ENCODE measurements around the gene UBE2E2.

Gene UBE2E2

DNA sequence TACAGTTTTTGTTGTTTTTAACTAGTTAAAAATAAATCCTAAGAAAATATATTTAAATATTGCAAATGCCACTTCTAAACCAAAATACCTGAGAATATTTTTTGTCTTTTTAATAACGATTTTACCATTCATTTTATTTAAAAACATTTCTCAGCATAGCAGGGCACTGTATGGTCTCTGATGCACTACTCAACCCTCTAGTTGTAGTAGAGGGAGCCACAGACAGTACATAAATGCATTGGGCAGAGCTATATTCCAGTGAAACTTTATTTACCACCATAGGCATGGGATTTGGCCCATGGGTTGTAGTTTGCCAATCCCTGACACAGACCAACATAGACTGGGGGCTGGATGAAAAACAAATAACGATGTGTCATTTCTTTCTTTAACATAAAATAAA is 388.2 kb downstream of the UBE2E2 start:
- Histone ChIP-seq H3K36me3 (ENCODE audit: control insufficient read depth, insufficient read depth, low read length) (no peaks in the 10 kb centered on the region), H3K27me3 (replicated peaks; ENCODE audit: control insufficient read depth, insufficient read depth, low read length) (no peaks in the 10 kb centered on the region), H3K4me3 (replicated peaks; ENCODE audit: low read depth, low read length) (no peak overlapping the region)
- DNase-seq (ENCODE audit: extremely low read depth, insufficient read length): no peak
- TF ChIP-seq, protein P1, sequence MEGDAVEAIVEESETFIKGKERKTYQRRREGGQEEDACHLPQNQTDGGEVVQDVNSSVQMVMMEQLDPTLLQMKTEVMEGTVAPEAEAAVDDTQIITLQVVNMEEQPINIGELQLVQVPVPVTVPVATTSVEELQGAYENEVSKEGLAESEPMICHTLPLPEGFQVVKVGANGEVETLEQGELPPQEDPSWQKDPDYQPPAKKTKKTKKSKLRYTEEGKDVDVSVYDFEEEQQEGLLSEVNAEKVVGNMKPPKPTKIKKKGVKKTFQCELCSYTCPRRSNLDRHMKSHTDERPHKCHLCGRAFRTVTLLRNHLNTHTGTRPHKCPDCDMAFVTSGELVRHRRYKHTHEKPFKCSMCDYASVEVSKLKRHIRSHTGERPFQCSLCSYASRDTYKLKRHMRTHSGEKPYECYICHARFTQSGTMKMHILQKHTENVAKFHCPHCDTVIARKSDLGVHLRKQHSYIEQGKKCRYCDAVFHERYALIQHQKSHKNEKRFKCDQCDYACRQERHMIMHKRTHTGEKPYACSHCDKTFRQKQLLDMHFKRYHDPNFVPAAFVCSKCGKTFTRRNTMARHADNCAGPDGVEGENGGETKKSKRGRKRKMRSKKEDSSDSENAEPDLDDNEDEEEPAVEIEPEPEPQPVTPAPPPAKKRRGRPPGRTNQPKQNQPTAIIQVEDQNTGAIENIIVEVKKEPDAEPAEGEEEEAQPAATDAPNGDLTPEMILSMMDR (IDR thresholded peaks at IDR 0.05; ENCODE audit: insufficient read depth, low read length, poor library complexity, severe bottlenecking): no peak

DNA sequence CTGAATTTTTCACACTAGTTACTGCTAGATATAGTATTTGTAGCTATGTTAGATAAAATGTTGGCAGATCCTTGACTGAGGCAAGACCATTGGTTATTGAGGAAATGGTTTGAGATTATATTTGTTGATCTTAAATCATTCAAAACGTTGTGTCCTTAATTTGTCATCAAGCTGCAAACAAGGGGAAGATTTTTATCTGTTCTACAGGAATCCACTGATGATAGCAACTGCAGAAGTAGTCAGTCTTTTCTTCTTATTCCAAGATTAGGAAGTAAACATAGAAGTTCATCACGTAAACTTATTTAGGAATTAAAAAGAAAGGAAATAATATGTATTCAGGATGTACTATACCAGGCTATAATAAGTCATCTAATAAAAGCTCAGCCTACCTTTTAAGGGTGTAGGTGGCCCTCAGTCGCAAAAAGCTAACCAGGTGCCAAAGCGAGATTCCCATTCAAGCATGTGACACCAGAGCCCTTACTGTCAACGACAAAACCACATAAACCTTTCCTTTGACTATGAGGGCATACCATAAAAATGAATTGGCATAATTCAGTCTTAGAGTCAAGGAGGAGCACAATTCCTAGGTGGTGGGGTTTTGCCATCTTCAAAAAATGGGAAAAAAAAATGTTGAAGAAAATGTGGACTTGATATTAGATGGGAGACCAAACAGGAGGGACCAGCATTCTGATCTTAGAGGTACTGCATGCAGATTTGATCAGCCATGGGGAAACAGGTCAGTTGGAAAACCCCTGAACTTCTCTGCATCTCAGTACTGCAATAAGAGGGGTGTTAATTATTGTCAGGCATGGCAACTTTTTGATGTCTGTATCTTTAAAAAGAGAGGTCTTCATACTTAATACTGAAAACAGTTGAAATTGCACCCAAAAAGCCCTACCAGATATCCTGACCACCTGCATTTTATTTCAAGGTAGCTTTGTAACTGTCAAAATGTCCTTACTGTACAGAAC is 390.1 kb downstream of the UBE2E2 start:
- TF ChIP-seq, protein P1 (IDR thresholded peaks at IDR 0.05; ENCODE audit: insufficient read depth, low read length, poor library complexity, severe bottlenecking): no peak
- Histone ChIP-seq H3K27me3 (replicated peaks; ENCODE audit: control insufficient read depth, insufficient read depth, low read length) (no peaks in the 10 kb centered on the region), H3K4me3 (replicated peaks; ENCODE audit: low read depth, low read length) (no peak overlapping the region)

DNA sequence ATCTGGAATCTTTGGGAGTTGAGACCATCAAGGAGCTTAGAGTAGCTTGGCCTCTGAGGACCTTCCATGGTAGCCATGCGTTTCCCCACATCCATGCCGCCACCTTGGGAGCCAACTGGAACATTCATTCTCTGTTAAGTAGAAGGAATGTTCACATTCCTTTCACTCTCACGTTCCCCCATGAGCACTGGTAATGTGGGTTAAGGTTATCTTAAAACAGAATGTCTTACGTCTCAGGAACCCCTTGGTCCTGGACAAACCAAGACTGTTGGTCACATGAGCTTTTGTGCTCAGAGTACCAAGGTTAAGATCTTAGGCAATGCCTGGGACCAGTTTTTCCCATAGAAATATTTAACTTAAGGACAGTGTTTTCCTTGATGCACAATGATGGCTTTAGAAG is 390.9 kb downstream of the UBE2E2 start:
- Histone ChIP-seq H3K36me3 (ENCODE audit: control insufficient read depth, insufficient read depth, low read length) (no peaks in the 10 kb centered on the region; the same call in 1 of the 2 replicates), H3K4me3 (replicated peaks; ENCODE audit: low read depth, low read length) (no peak overlapping the region), H3K27me3 (replicated peaks; ENCODE audit: control insufficient read depth, insufficient read depth, low read length) (no peaks in the 10 kb centered on the region)
- TF ChIP-seq, protein P1 (IDR thresholded peaks at IDR 0.05; ENCODE audit: insufficient read depth, low read length, poor library complexity, severe bottlenecking): no peak
- DNase-seq (ENCODE audit: extremely low read depth, insufficient read length): no peak

More for the DNA sequence above, 390.1 kb downstream of the UBE2E2 start:
- H3K36me3 ChIP-seq (ENCODE audit: control insufficient read depth, insufficient read depth, low read length): no peaks in the 10 kb centered on the region; the same call in 1 of the 2 replicates
- no peak for DNase-seq (ENCODE audit: extremely low read depth, insufficient read length)

DNA sequence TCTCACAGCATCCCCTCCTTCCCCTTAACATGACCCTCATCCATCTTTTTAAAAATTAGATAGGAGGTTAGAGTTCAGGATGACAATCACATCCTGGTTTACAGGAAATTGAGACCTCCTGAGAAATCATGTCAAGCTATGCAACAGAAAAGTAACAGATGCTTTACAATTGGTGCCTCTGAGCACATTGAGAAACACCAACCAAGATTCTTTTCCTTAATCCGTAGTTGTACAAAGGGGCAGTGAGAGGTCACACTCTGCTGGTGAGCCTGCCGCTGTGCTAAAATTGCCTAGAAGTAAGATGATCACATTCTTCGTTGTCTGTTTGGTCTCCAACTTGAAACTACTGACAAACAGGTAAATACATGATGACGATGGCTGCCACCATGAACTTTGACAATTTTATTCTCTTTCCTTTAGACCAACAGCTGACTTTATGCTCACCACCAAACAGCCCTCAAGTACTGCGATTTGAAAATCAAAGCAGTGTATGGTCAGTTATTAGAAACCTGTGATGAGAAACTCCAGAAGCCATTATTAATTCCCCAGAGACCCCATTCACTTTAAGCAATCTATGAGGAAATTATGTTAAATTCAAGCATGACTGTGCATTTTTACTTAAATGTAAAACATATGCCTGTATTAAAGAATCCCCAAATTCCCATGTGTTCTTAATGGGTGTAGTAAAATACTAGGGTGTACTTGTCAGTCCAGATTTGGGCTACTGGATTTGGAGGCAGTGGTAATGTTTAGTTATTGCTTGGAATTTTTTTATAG is 392.0 kb downstream of the UBE2E2 start:
- DNase-seq (ENCODE audit: extremely low read depth, insufficient read length): no peak
- no peaks in the 10 kb centered on the region; the same call in 1 of the 2 replicates for H3K36me3 ChIP-seq (ENCODE audit: control insufficient read depth, insufficient read depth, low read length)
- no peak overlapping the region for H3K4me3 ChIP-seq (replicated peaks; ENCODE audit: low read depth, low read length)
- H3K27me3 ChIP-seq (replicated peaks; ENCODE audit: control insufficient read depth, insufficient read depth, low read length): no peaks in the 10 kb centered on the region
- TF ChIP-seq, protein P1 (IDR thresholded peaks at IDR 0.05; ENCODE audit: insufficient read depth, low read length, poor library complexity, severe bottlenecking): no peak

DNA sequence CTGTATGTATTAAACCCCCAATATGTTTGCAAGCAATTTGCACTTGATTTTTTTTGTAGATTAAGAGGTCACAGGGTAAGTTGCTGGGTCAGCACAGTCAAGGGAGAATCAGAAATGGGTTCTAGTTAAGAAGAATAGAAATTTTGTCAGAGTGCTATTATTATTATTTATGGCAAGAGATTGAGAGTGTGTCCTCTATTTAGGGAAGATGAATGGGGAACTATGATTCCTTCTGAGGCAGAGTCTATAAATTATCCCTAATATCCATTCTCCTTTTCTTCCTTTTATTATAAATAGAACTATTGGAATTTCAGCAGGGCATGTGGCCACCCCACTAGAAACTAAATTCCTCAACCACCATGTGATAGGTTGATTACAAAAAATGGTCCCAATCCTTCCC is 392.7 kb downstream of the UBE2E2 start:
- Histone ChIP-seq H3K4me3 (replicated peaks; ENCODE audit: low read depth, low read length) (no peak overlapping the region), H3K27me3 (replicated peaks; ENCODE audit: control insufficient read depth, insufficient read depth, low read length) (no peaks in the 10 kb centered on the region), H3K36me3 (ENCODE audit: control insufficient read depth, insufficient read depth, low read length) (no peaks in the 10 kb centered on the region; the same call in 1 of the 2 replicates)
- TF ChIP-seq, protein P1 (IDR thresholded peaks at IDR 0.05; ENCODE audit: insufficient read depth, low read length, poor library complexity, severe bottlenecking): no peak
- no peak for DNase-seq (ENCODE audit: extremely low read depth, insufficient read length)

All from GM06990 (cell line).